ENCODE data around the gene CCL4. TPM values are rescaled to one million over a fixed set of nuclear protein-coding genes. Genes with fewer than 3 reads are reported as not detected.

The CCL4 gene
- total and polyA plus RNA-seq, 2 experiments from 2014 or later = not detected

GRCh38 chr17:36069136-36069535, 34.5 kb upstream of the CCL4 start:
- H3K27me3 ChIP-seq (ENCODE audit: insufficient read depth) = no peaks in the 10 kb centered on the region
- Mint-ChIP-seq H3K4me3 (no peak overlapping the region), H3K27ac (no peak overlapping the region), H3K9me3 (no peaks in the 10 kb centered on the region; the same call in 2 of the 3 replicates), H3K27me3 (ENCODE audit: insufficient read depth, low read depth, poor library complexity) (no peaks in the 10 kb centered on the region), H3K36me3 (ENCODE audit: low read depth) (no peaks in the 10 kb centered on the region; the same call in 2 of the 3 replicates), H3K4me1 (no peaks in the 10 kb centered on the region; the same call in 2 of the 3 replicates)
- H3K36me3 ChIP-seq (ENCODE audit: insufficient read depth) = no peaks in the 10 kb centered on the region
- no peak overlapping the region for H3K4me3 ChIP-seq
- no peak overlapping the region for H3K4me2 ChIP-seq
- no peak for DNase-seq (ENCODE audit: low spot score)
- H3F3A ChIP-seq (replicated peaks; ENCODE audit: low read depth) = no peaks in the 10 kb centered on the region
- H3K27ac ChIP-seq (ENCODE audit: low read depth) = no peak overlapping the region
- H3K9me2 ChIP-seq (ENCODE audit: insufficient read depth) = peaks cover 11% of the 10 kb centered on the region
- no peaks in the 10 kb centered on the region for H4K20me1 ChIP-seq (replicated peaks; ENCODE audit: insufficient read depth)
- no peak for ATAC-seq
- no peaks in the 10 kb centered on the region for H3K79me2 ChIP-seq (replicated peaks; ENCODE audit: insufficient read depth)
- TF ChIP-seq ETS1 (IDR thresholded peaks at IDR 0.05) = no peak
- no peak for TF ChIP-seq EZH2phosphoT487 (IDR thresholded peaks at IDR 0.05; ENCODE audit: unreplicated experiment)
- TF ChIP-seq REST (IDR thresholded peaks at IDR 0.05; ENCODE audit: unreplicated experiment) = no peak
- H3K4me1 ChIP-seq (ENCODE audit: insufficient read depth) = no peaks in the 10 kb centered on the region
- H2AFZ ChIP-seq = peak overlapping the region; percentile 66

GRCh38 chr17:36070427-36070826, 33.2 kb upstream of the CCL4 start:
- H3K36me3 ChIP-seq (ENCODE audit: insufficient read depth) = no peaks in the 10 kb centered on the region
- no peaks in the 10 kb centered on the region for H3F3A ChIP-seq (replicated peaks; ENCODE audit: low read depth)
- no peak overlapping the region for H3K4me3 ChIP-seq
- H3K9me2 ChIP-seq (ENCODE audit: insufficient read depth) = peaks cover 11% of the 10 kb centered on the region
- no peaks in the 10 kb centered on the region for H3K79me2 ChIP-seq (replicated peaks; ENCODE audit: insufficient read depth)
- H3K27me3 ChIP-seq (ENCODE audit: insufficient read depth) = no peaks in the 10 kb centered on the region
- H3K4me1 ChIP-seq (ENCODE audit: insufficient read depth) = no peaks in the 10 kb centered on the region
- H3K27ac ChIP-seq (ENCODE audit: low read depth) = no peak overlapping the region
- Mint-ChIP-seq H3K36me3 (ENCODE audit: low read depth) (no peaks in the 10 kb centered on the region; the same call in 2 of the 3 replicates), H3K4me1 (no peaks in the 10 kb centered on the region; the same call in 2 of the 3 replicates), H3K9me3 (no peaks in the 10 kb centered on the region), H3K4me3 (no peak overlapping the region), H3K27me3 (ENCODE audit: insufficient read depth, low read depth, poor library complexity) (no peaks in the 10 kb centered on the region), H3K27ac (no peak overlapping the region)
- DNase-seq (ENCODE audit: low spot score) (no peak), ATAC-seq (no peak)
- H4K20me1 ChIP-seq (replicated peaks; ENCODE audit: insufficient read depth) = no peaks in the 10 kb centered on the region
- H2AFZ ChIP-seq = no peak overlapping the region
- H3K4me2 ChIP-seq = no peak overlapping the region
- TF ChIP-seq ZNF331 (CRISPR knock-in tag; IDR thresholded peaks at IDR 0.05; ENCODE audit: low read depth) (no peak), JUNB (IDR thresholded peaks at IDR 0.05; ENCODE audit: unreplicated experiment) (no peak), CREB1 (CRISPR knock-in tag; IDR thresholded peaks at IDR 0.05; ENCODE audit: low read depth) (no peak), ETS1 (IDR thresholded peaks at IDR 0.05) (no peak), EZH2 (IDR thresholded peaks at IDR 0.05; ENCODE audit: low read depth, unreplicated experiment) (no peak), REST (IDR thresholded peaks at IDR 0.05; ENCODE audit: unreplicated experiment) (no peak), EZH2phosphoT487 (IDR thresholded peaks at IDR 0.05; ENCODE audit: unreplicated experiment) (no peak), CTCF (conservative IDR thresholded peaks at IDR 0.05; ENCODE audit: low read depth in 2 of 2) (no peak)
